Aorta (tissue), 5 donors: Measurements from ENCODE around the gene JPH2. TPM values are rescaled to one million over a fixed set of nuclear protein-coding genes. Genes with fewer than 3 reads are reported as not detected.

Experiments used
- ATAC-seq: fragments of 200-7000 bp; cut with Tn5 transposase; one replicate; pipeline ENCODE4 v1.9.1; 2022; ENCODE audit warnings: moderate library complexity; ENCODE audit not compliant: low FRiP score
- DNase-seq, 2 donors: peaks; one replicate each; pipeline ENCODE4 v3.0.0-alpha.2; 2020
- H3K27ac ChIP-seq, 2 donors: one replicate each; pipeline ENCODE4 v1.5.1; 2013; ENCODE audit warnings: low read length in 2 of 2, mild to moderate bottlenecking in 2 of 2, moderate library complexity in 2 of 2, control low read depth in 1 of 2, inconsistent platforms in 1 of 2, low read depth in 1 of 2
- H3K27me3 ChIP-seq, 2 donors: one replicate each; pipeline ENCODE4 v1.6.1; 2013; ENCODE audit warnings: control low read depth in 1 of 2, low read length in 1 of 2, mild to moderate bottlenecking in 1 of 2, moderate library complexity in 1 of 2; ENCODE audit not compliant: insufficient read depth in 2 of 2, control insufficient read depth in 1 of 2
- H3K36me3 ChIP-seq, 2 donors: one replicate each; pipeline ENCODE4 v1.6.1; 2013; ENCODE audit warnings: control low read depth in 1 of 2, low read length in 1 of 2, mild to moderate bottlenecking in 1 of 2; ENCODE audit not compliant: insufficient read depth in 2 of 2, control insufficient read depth in 1 of 2
- H3K4me1 ChIP-seq, 2 donors: one replicate each; pipeline ENCODE4 v1.6.1; 2013; ENCODE audit warnings: low read length in 2 of 2, control low read depth in 1 of 2, mild to moderate bottlenecking in 1 of 2, moderate library complexity in 1 of 2; ENCODE audit not compliant: insufficient read depth in 2 of 2, control insufficient read depth in 1 of 2
- H3K4me3 ChIP-seq, 2 donors: one replicate each; pipeline ENCODE4 v1.5.1; 2013; ENCODE audit warnings: low read length in 2 of 2, control low read depth in 1 of 2, mild to moderate bottlenecking in 1 of 2
- H3K9me3 ChIP-seq: one replicate; pipeline ENCODE4 v1.6.1; 2013; ENCODE audit warnings: mild to moderate bottlenecking, low read length; ENCODE audit not compliant: control insufficient read depth
- WGBS, 2 donors: extraction: QIAGEN DNeasy Blood & Tissue Kit; methylation state at CpG; one replicate each; pipeline ENCODE4 v1.1.7; 2013; 5-methylcytosine and 5-hydroxymethylcytosine counted together
- intact Hi-C, 2 donors: fragments of 100-400 bp; cut with DNase I; formaldehyde crosslinking; loops; one replicate each; pipeline versions ENCODE4 v1.14.2 to v1.15.0; 2022
- polyA plus RNA-seq, 2 donors: library from polyadenylated mRNA; stranded (reverse); fragments of 200-250 nt; gene quantifications; one replicate each; pipeline ENCODE4 v1.2.3, GENCODE V29; 2013
- total RNA-seq, 2 donors: library from RNA; stranded (reverse); fragmentation: NEBNext Ultra II Directional; extraction: Animal tissue kit (Norgen Biotek cat#: 25700); gene quantifications; one replicate each; pipeline ENCODE4 v1.2.1, GENCODE V29; 2021
- donor health status: healthy with polysubstance abuse.
- donor health status: Bipolar disorder and iron deficiency.
- donor health status: DM: no; HTN: no; CAD: no.
- donor health status: DM: no; HTN: no; CAD: no.
- donor health status: DM: yes; HTN: yes; CAD: no.

JPH2 gene
- total and polyA plus RNA-seq, 4 donors, result 12.8 to 140 (median 41.4) TPM

DNA sequence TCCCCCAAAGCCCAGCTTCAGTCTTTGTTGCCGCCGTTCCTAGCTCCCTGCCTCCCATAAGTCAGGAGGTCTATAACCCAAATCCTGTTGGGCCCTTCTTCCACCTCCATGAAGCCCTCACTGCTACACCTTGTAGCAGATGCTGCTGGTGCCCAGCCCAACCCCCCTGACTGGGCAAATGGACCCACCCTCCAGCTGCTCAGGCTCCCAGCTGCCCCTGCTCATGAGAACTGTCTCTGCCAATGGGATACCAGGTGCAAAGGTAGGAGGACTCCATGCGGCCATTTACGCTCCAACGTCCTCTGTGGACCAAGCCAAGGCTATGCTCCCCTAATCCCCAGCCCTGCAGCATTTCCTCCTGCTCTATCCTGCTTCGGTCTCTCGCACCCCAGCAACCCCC lies 71.8 kb downstream of the JPH2 start:
- Histone ChIP-seq H3K27ac (no peak overlapping the region), H3K4me3 (no peak overlapping the region), H3K36me3 (peaks cover 0 to 4% of the 10 kb centered on the region in 2 donors), H3K9me3 (no peaks in the 10 kb centered on the region), H3K27me3 (no peaks in the 10 kb centered on the region), H3K4me1 (no peaks in the 10 kb centered on the region)
- WGBS, 2 donors, result 85 to 87% methylated on average over 7 of the region's 7 CpGs
- intact Hi-C loops, result no loop called here
- ATAC-seq, result no peak
- no peak for DNase-seq

GRCh38 chr20:44113618-44114376 lies 73.2 kb downstream of the JPH2 start:
- DNase-seq, result no peak
- Histone ChIP-seq H3K4me3 (no peak overlapping the region), H3K9me3 (no peaks in the 10 kb centered on the region), H3K36me3 (peaks cover 0 to 4% of the 10 kb centered on the region in 2 donors), H3K27ac (peak overlapping the region in 1 of 2 donors; percentile 16), H3K4me1 (no peaks in the 10 kb centered on the region), H3K27me3 (no peaks in the 10 kb centered on the region)
- WGBS, 2 donors, result 63 to 68% methylated on average over 8 of the region's 8 CpGs
- no peak for ATAC-seq
- intact Hi-C loops, result no loop called here

GRCh38 chr20:44112889-44113617 lies 73.9 kb downstream of the JPH2 start:
- DNase-seq (no peak), ATAC-seq (no peak)
- Histone ChIP-seq H3K27ac (peak overlapping the region in 1 of 2 donors; percentile 16), H3K36me3 (peaks cover 0 to 4% of the 10 kb centered on the region in 2 donors), H3K9me3 (no peaks in the 10 kb centered on the region), H3K27me3 (no peaks in the 10 kb centered on the region), H3K4me3 (no peak overlapping the region), H3K4me1 (no peaks in the 10 kb centered on the region)
- WGBS, 2 donors, result 57 to 58% methylated on average over 7 of the region's 7 CpGs
- intact Hi-C loops, result no loop called here

DNA sequence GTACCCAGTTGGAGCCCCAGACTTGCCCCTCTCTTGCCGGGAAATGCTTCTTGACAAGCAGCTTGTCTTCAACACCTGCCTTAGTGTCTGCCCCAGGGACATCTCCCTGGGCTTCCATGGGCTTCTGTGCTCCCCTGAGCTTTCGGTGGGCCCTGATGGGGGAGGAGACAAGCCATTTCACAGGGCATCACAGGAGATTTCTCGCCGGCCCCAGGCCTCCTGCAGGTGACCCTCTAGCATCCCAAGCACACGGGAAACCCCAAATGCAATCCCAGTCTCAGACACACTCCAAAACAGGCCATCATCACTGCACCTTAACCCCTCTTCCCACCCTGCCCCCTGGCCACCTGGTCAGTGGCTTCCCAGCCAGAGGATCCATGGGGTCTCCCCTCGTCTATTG lies 74.5 kb downstream of the JPH2 start:
- WGBS, 2 donors, result 77 to 85% methylated on average over 6 of the region's 6 CpGs
- H3K4me1 ChIP-seq, result no peaks in the 10 kb centered on the region
- intact Hi-C loops, result no loop called here
- H3K27me3 ChIP-seq, result no peaks in the 10 kb centered on the region
- H3K27ac ChIP-seq, result no peak overlapping the region
- DNase-seq, result no peak
- peaks cover 0 to 4% of the 10 kb centered on the region in 2 donors for H3K36me3 ChIP-seq
- no peak overlapping the region for H3K4me3 ChIP-seq
- H3K9me3 ChIP-seq, result no peaks in the 10 kb centered on the region
- ATAC-seq, result no peak

DNA sequence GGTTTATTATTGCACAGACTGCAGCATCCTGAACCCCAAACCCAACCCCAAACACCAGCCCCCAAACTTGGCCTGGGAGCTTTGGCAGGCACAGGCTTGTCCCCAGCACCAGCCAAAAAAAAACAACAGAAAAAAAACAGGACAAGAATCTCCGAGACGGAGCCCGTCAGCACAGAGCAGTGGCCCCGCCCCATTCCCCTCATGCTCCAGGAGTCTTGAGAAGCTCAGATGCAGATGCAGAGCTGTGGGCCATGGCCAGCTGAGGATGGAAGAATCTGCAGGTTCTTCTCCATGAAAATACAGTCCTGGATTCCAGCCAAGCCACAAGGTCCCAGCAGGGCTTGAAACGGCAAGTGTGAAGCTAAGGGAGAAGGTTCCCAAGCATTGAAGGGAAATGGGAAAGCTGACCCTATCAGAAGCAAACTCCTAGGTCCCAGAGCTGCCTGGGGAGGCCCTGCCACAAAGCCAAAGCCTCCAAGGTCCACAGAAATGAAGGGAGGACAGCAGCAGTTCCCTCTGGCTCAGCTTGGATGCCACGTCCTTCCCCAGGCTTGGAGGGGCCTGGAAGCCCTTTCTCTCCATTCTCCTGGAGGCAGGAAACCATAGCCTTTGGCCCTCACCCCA lies 75.2 kb downstream of the JPH2 start:
- WGBS, 2 donors, result 2 to 14% methylated on average over 6 of the region's 6 CpGs
- ATAC-seq (no peak), DNase-seq (peak; percentile 66 to 79)
- Histone ChIP-seq H3K9me3 (no peaks in the 10 kb centered on the region), H3K4me1 (no peaks in the 10 kb centered on the region), H3K36me3 (peaks cover 0 to 4% of the 10 kb centered on the region in 2 donors), H3K27me3 (no peaks in the 10 kb centered on the region), H3K27ac (peak overlapping the region in 1 of 2 donors; percentile 5), H3K4me3 (no peak overlapping the region)
- intact Hi-C loops, result no loop called here

- H3K4me1 ChIP-seq, result no peaks in the 10 kb centered on the region
- intact Hi-C loops, result no loop called here
- WGBS, 2 donors, result 62 to 93% methylated on average over 9 of the region's 9 CpGs
- no peak overlapping the region for H3K27ac ChIP-seq
- peaks cover 0 to 4% of the 10 kb centered on the region in 2 donors for H3K36me3 ChIP-seq
- H3K4me3 ChIP-seq, result no peak overlapping the region
- DNase-seq (no peak), ATAC-seq (no peak)
- no peaks in the 10 kb centered on the region for H3K27me3 ChIP-seq
- H3K9me3 ChIP-seq, result no peaks in the 10 kb centered on the region
Observed at GRCh38 chr20:44110816-44111568, 76.0 kb downstream of the JPH2 start.

DNA sequence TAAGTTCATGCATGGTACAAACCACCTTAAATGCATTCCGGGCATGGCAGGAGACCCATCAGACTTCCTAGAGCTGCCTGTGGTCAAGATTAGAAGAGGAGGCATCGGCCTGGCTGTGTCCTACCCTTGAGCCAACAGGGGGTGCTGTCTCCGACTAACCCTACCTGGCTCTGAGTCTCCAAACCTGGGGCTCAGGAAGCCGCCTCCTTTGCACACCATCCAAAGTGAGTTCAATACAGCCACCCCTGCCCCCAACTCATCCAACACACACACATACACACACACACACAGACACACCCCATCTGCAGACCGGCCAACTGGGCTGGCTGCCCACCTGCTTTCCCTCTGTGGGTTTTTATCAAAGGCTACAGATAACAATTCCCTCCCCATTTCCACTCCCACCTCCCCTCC lies 77.0 kb downstream of the JPH2 start:
- 44 to 59% methylated on average over 5 of the region's 5 CpGs for WGBS, 2 donors
- Histone ChIP-seq H3K36me3 (peaks cover 0 to 2% of the 10 kb centered on the region in 2 donors), H3K4me1 (no peaks in the 10 kb centered on the region), H3K9me3 (no peaks in the 10 kb centered on the region), H3K4me3 (no peak overlapping the region), H3K27ac (no peak overlapping the region), H3K27me3 (no peaks in the 10 kb centered on the region)
- ATAC-seq (no peak), DNase-seq (no peak)
- intact Hi-C loops, result no loop called here

- H3K36me3 ChIP-seq, result no peaks in the 10 kb centered on the region
- 40 to 46% methylated on average over 5 of the region's 5 CpGs for WGBS, 2 donors
- intact Hi-C loops, result no loop called here
- H3K4me3 ChIP-seq, result no peak overlapping the region
- no peaks in the 10 kb centered on the region for H3K9me3 ChIP-seq
- no peak overlapping the region for H3K27ac ChIP-seq
- ATAC-seq (no peak), DNase-seq (no peak)
- no peaks in the 10 kb centered on the region for H3K4me1 ChIP-seq
- H3K27me3 ChIP-seq, result no peaks in the 10 kb centered on the region
Observed at GRCh38 chr20:44106615-44107014, 80.4 kb downstream of the JPH2 start.
